MCF 10A (cell line): ENCODE results near the gene ATP12A. TPM values are rescaled to one million over a fixed set of nuclear protein-coding genes. Genes with fewer than 3 reads are reported as not detected.

Experiments
- Bru-seq: library from RNA; stranded (reverse); fragments of 400-500 nt; gene quantifications from one replicate; lab custom pipeline; 2021; lab: Mats Ljungman, UMichigan
- BruChase-seq, 2 experiments: library from RNA; stranded (reverse); fragments of 400-500 nt; gene quantifications; one replicate each; lab custom pipeline; 2021; lab: Mats Ljungman, UMichigan
- BruUV-seq: library from RNA; stranded (reverse); fragments of 400-500 nt; replicated peaks from 2 replicates; lab custom pipeline; 2021; lab: Mats Ljungman, UMichigan
- CTCF ChIA-PET: fragments of 300-600 bp; sonication (Branson Sonifier 250); formaldehyde crosslinking; extraction: SDS; loops from one replicate; lab custom pipeline; 2021; ENCODE audit warnings: antibody characterized with exemption, inconsistent platforms; lab: Yijun Ruan, JAX
- POLR2A ChIA-PET: fragments of 300-600, 350-650 bp; sonication (Branson Sonifier 250); formaldehyde crosslinking; extraction: SDS; loops from one replicate; lab custom pipeline; 2020; ENCODE audit warnings: antibody characterized with exemption, inconsistent platforms; lab: Yijun Ruan, JAX
- DNase-seq: peaks from one replicate; pipeline ENCODE4 v3.0.0-alpha.2; 2018; ENCODE audit not compliant: unreplicated experiment
- H3K27ac Mint-ChIP-seq: one replicate; pipeline ENCODE4 v1.8.0; 2022; ENCODE audit warnings: mild to moderate bottlenecking, low read depth, mixed read lengths; ENCODE audit not compliant: unreplicated experiment
- H3K27me3 Mint-ChIP-seq: one replicate; pipeline ENCODE4 v1.8.0; 2022; ENCODE audit warnings: mixed read lengths; ENCODE audit not compliant: insufficient read depth, unreplicated experiment
- H3K36me3 Mint-ChIP-seq: one replicate; pipeline ENCODE4 v1.8.0; 2022; ENCODE audit warnings: mild to moderate bottlenecking, moderate library complexity, mixed read lengths; ENCODE audit not compliant: insufficient read depth, unreplicated experiment
- H3K4me1 Mint-ChIP-seq: one replicate; pipeline ENCODE4 v1.8.0; 2022; ENCODE audit warnings: mixed read lengths; ENCODE audit not compliant: insufficient read depth, unreplicated experiment
- H3K4me3 Mint-ChIP-seq: one replicate; pipeline ENCODE4 v1.8.0; 2022; ENCODE audit warnings: mild to moderate bottlenecking, moderate library complexity, mixed read lengths; ENCODE audit not compliant: unreplicated experiment
- H3K9me3 Mint-ChIP-seq: one replicate; pipeline ENCODE4 v1.8.0; 2022; ENCODE audit warnings: mixed read lengths; ENCODE audit not compliant: unreplicated experiment
- CTCF ChIP-seq: fragments of 200-600 bp; IDR thresholded peaks from one replicate; pipeline ENCODE4 v1.8.0; 2022; ENCODE audit warnings: antibody characterized with exemption, mild to moderate bottlenecking; ENCODE audit not compliant: unreplicated experiment
- intact Hi-C: fragments of 100-400 bp; cut with micrococcal nuclease; formaldehyde crosslinking; loops from 2 replicates; pipeline ENCODE4 v1.14.1; 2022
- long read RNA-seq: library from polyadenylated mRNA; stranded (forward); transcript quantifications from one replicate; pipeline ENCODE4 v2.0.0, GENCODE V29; 2022
- total RNA-seq: library from RNA; stranded (reverse); gene quantifications from 2 replicates; pipeline ENCODE4 v1.2.3, GENCODE V29; 2022

ATP12A gene
- total RNA-seq (not detected in 2 replicates), Bru-seq, nascent RNA (not detected), BruChase-seq, experiment 1, labeled RNA remaining after a 6-hour chase (not detected), BruChase-seq, experiment 2, labeled RNA remaining after a 2-hour chase (not detected)
- long read RNA-seq: 0 reads

GRCh38 chr13:24680258-24680920 is at the start of gene ATP12A:
Gene ATP12A, plus strand, starts transcription at chr13:24680408. Its CDS starts 336 bp downstream, at chr13:24680744.
- CTCF ChIA-PET: interaction anchor here (0.6 to 0.8 kb wide), 4 partner anchors 10 to 74 kb away, joined by 3 to 4 read pairs (median 3); no protein-coding TSS in a partner anchor
- Mint-ChIP-seq H3K4me3 (peak within 1 kb of the TSS; percentile 63), H3K27me3 (peaks cover 11% of the 10 kb centered on the region), H3K27ac (no peak within 1 kb of the TSS), H3K4me1 (no peaks in the 10 kb centered on the region), H3K36me3 (no peaks in the 10 kb centered on the region), H3K9me3 (no peaks in the 10 kb centered on the region)
- no peak for DNase-seq
- POLR2A ChIA-PET: no interaction called here
- intact Hi-C loops: no loop called here
- peak; percentile 10 for TF ChIP-seq CTCF
- BruUV-seq: no TSS peak

GRCh38 chr13:24630851-24631620 is 49.2 kb upstream of the ATP12A start:
- H3K27ac Mint-ChIP-seq: peak overlapping the region; percentile 66
- H3K36me3 Mint-ChIP-seq: peaks cover 6% of the 10 kb centered on the region
- ChIA-PET POLR2A (interaction anchor here (1.0 to 1.4 kb wide), 2 partner anchors 12 kb away, joined by 3 read pairs; no protein-coding TSS in a partner anchor), CTCF (interaction anchor here (0.8 kb wide), 1 partner anchor 26 kb away, joined by 3 read pairs; no protein-coding TSS in a partner anchor)
- TF ChIP-seq CTCF: no peak
- H3K27me3 Mint-ChIP-seq: no peaks in the 10 kb centered on the region
- peaks cover 11% of the 10 kb centered on the region for H3K4me1 Mint-ChIP-seq
- BruUV-seq: no TSS peak
- DNase-seq: peak; percentile 59
- no peak overlapping the region for H3K4me3 Mint-ChIP-seq
- no peaks in the 10 kb centered on the region for H3K9me3 Mint-ChIP-seq
- intact Hi-C loops: loop anchor here (5.0 kb wide), 1 partner anchor 36 kb away; no protein-coding TSS in a partner anchor

GRCh38 chr13:24631922-24632321 is 48.3 kb upstream of the ATP12A start:
- ChIA-PET CTCF (interaction anchor here (0.6 to 1.3 kb wide), 2 partner anchors 16 to 19 kb away, joined by 3 read pairs; no protein-coding TSS in a partner anchor), POLR2A (interaction anchor here (0.8 kb wide), 1 partner anchor 37 kb away, joined by 3 read pairs; no protein-coding TSS in a partner anchor)
- peaks cover 11% of the 10 kb centered on the region for H3K4me1 Mint-ChIP-seq

More at GRCh38 chr13:24631922-24632321, 48.3 kb upstream of the ATP12A start:
- DNase-seq: no peak
- BruUV-seq: no TSS peak
- Mint-ChIP-seq H3K27me3 (no peaks in the 10 kb centered on the region), H3K36me3 (peaks cover 6% of the 10 kb centered on the region), H3K4me3 (no peak overlapping the region), H3K9me3 (no peaks in the 10 kb centered on the region), H3K27ac (no peak overlapping the region)
- no peak for TF ChIP-seq CTCF
- intact Hi-C loops: loop anchor here (5.0 kb wide), 1 partner anchor 35 kb away; no protein-coding TSS in a partner anchor
